GM12873 (cell line): Measurements from ENCODE around the gene ENTPD2.

Experiments
- TF ChIP-seq, protein P1 (sequence below): IDR thresholded peaks from 2 replicates; pipeline ENCODE4 v1.5.1; 2012; ENCODE audit warnings: low read depth, mild to moderate bottlenecking, moderate library complexity, low read length, control low read depth; ENCODE audit not compliant: insufficient read depth; ENCODE audit errors: missing control alignments

The ENTPD2 gene

DNA sequence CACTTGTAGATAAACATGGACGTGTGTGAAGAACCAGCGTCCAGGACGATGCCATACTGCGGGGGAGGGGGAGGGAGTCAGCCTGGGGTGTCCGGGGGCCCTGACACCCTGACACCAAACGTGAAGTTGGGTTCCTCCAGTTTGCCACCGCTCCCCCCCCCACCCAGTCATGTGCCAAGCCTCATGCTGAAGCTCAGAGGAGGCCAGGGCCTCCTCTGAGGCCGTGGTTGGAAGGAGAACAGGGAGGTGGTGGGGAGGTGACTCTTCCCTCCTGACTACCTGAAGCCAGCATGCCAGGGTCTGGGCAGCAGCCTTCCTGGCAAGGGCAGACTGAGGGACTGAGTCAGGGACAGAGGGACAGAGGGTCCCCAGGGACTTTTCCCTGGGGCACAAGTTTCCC lies 1.6 kb downstream of the ENTPD2 start:
- TF ChIP-seq, protein P1, sequence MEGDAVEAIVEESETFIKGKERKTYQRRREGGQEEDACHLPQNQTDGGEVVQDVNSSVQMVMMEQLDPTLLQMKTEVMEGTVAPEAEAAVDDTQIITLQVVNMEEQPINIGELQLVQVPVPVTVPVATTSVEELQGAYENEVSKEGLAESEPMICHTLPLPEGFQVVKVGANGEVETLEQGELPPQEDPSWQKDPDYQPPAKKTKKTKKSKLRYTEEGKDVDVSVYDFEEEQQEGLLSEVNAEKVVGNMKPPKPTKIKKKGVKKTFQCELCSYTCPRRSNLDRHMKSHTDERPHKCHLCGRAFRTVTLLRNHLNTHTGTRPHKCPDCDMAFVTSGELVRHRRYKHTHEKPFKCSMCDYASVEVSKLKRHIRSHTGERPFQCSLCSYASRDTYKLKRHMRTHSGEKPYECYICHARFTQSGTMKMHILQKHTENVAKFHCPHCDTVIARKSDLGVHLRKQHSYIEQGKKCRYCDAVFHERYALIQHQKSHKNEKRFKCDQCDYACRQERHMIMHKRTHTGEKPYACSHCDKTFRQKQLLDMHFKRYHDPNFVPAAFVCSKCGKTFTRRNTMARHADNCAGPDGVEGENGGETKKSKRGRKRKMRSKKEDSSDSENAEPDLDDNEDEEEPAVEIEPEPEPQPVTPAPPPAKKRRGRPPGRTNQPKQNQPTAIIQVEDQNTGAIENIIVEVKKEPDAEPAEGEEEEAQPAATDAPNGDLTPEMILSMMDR = no peak

DNA sequence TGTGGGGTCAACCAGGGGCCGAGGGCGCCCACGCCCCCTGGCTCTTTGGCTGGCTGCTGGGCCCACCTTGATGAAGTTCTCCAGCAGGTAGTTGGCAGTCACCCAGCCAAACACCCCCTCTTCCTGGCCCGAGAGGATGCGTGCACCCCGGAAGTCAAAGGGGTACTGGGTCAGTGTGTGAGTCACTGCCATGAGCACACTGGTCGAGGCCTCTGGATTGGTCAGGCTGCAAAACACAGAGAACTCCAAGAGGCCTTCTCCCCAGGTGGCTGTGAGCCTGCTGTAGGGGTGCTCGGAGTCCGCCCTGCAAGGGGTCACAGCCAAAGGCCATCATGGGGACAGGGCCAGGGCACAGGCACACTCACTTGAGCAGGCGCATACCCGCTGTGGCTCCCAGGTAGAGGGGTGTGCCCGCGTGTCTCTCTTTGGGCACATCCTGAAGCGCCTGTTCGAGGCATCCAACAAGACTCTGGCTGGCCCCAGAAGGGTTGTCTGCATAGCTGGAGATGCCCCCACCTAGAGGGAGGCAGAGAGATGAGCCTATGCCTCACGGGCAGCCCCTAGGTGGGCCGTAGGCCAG lies 2.6 kb downstream of the ENTPD2 start:
- TF ChIP-seq, protein P1 = no peak

GRCh38 chr9:137050570-137050969 lies 3.3 kb downstream of the ENTPD2 start:
- TF ChIP-seq, protein P1 = no peak

DNA sequence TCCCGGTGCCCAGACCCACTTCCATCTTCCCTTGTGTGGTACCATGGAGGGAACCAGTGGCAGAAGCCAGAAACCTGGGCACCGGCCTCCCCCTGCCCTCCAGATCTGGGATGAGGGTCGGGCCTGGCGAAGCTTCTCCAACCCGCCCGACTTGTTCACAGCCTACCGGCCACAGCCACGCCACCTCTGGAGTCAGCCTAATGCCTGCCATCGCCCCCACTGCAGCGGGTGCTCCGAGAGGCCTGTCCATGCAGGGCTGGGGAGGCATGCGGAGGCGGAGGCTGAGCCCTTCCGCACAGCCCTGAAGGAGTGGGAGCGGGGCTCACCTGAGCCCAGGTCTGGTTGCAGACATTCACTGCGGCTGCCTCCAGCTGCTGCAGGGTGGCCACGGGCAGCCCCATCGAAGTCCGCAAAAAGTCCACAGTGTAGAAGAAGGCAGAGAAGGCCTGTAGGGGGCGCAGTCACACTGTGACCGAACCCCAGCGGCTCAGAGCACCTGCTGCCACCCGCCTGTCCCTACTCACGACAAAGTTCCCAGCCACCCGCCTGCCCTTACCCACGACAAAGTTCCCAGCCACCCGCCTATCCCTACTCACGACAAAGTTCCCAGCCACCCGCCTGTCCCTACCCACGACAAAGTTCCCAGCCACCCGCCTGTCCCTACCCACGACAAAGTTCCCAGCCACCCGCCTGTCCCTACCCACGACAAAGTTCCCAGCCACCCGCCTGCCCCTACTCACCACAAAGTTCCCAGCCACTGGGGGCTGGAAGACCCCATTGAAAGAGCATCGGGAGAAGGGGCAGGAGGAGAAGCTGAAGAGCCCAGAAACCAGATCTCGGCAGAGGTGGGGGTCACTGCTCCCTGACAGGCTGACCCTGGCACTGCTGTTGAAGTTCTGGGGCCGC lies 4.1 kb downstream of the ENTPD2 start:
- TF ChIP-seq, protein P1 = peak; percentile 57

DNA sequence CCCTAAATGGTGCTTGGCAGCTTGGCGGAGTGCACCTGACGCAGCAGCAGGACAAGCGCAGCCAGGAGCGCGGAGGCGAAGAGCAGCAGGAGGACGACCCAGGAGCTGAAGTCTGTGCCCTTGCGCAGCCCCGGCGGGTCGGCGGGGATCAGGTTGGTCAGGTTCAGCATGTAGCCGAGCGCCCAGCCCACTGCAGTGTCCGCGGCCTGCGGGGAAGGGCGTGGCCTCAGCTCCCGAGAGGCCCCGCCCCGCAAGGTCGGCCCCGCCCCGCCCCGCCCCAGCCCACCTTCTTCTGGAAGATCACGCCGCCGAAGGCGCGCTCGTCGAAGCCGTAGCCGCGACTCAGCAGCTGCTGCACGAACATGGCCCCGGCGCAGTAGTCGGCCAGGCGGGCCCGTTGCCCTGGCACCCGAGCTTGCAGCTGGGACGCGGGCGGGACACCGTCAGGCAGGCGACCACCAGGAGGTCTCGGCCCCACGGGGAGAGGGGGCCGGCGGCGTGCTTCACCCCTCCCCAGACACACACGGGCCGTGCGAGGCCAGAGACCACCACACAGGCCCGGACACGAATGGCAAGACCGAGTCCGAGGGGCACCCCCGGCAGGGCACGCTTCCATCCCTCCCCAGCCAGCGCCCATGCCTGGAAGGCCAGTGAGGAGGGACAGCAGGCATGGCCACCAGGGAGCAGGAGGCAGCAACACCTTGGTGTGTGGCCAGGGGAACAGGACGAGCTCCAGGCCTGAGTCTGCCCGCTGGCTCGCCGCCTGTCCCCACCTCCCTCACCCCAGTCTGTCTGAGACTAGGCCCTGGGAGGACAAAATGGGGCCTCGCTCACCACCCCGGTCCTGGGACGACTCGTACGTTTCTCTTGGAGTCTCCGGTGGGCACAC lies 5.0 kb downstream of the ENTPD2 start:
- TF ChIP-seq, protein P1 = no peak

GRCh38 chr9:137046088-137046787 lies 7.6 kb downstream of the ENTPD2 start, which contains the start of gene NPDC1:
Gene NPDC1, minus strand, starts transcription at chr9:137046177. Its CDS starts 188 bp downstream, at chr9:137045989.
- TF ChIP-seq, protein P1 = peak; percentile 91
